ENCODE measurements around the gene TNFAIP8L1.

Gene TNFAIP8L1

DNA sequence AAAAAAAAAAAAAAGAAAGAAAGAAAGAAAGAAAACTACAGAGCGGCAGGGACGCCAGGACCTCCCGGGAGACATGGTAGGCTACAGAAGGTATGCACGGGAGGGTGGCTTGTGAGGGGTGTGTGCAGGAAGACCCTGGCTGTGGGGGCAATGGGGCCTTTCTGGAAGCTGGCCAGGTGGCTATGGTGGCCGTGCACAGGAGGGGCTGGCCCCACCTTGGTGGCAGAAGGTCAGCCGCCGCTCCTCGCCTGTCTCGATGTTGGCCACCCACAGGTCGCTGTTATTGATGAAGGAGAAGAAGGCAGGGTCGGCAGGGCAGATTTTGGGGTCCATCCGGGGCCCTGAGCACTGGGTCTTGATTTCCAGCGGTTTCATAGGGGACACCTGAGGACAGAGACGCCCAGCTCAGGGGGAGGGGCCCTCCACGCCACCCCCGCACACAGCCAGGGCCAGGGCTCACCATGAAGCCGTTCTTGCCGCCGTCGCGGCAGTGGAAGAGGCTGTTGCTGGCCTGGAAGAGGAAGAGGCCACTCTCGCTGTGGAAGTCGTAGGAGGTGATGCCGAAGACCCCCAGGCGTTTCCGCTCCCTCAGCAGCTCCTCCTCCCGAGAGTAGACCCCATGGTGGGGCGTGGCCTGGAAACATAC is 64.5 kb downstream of the TNFAIP8L1 start:
- DNase-seq (ENCODE audit: low spot score), result no peak

DNA sequence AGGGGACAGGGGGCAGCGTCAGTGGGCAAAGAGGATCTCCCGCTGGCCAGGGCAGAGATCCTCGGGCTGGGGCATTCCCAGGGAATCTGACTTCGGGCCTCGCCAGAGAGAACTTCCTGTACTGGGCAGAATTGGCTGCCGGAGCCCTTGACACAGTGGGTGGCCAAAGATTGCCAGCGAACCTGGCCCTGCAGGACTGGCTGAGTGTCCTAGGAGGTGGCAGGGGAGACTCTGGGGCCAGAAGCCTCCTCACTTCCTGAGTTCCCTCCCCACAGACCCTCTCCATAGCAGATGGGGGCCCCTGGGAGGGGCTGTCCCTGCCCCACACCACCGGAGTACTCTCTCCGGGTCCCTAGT is 65.0 kb downstream of the TNFAIP8L1 start:
- DNase-seq (ENCODE audit: low spot score), result no peak
